GM19351 (cell line): ENCODE data around the gene KRTAP10-10.
"Not testable (repeated sequence)": the region's sequence is repeated elsewhere in the genome, so short reads cannot be mapped to it uniquely, and the experiment has no call there.

ENCODE experiments used
- ATAC-seq: cut with Tn5 transposase; IDR thresholded peaks from one replicate; pipeline ENCODE4 v1.9.1; 2021; ENCODE audit warnings: mild to moderate bottlenecking, moderate library complexity; ENCODE audit not compliant: unreplicated experiment

Gene KRTAP10-10

DNA sequence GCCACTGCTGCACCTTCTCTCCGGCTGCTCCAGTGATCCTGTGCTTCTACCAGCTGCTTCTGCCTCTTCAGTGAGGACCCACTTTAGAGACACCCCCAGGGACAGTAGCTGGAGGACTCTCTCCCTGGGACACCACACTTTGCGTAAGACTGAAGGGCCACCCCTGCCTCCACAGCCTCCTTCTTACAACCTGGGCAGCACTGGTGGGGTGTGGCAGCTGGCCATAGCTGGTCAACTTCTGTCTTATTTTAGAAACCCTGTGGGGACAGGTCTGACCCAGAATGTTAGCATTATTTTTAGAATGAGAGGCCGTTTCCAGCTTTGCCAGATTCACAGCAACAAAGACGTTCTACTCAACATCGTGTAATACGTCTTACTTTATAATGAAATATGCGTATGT, 11.4 kb upstream of the KRTAP10-10 start:
- ATAC-seq = no peak

- no peak for ATAC-seq
These were observed 10.9 kb upstream of the KRTAP10-10 start for GRCh38 chr21:44626262-44626661.

DNA sequence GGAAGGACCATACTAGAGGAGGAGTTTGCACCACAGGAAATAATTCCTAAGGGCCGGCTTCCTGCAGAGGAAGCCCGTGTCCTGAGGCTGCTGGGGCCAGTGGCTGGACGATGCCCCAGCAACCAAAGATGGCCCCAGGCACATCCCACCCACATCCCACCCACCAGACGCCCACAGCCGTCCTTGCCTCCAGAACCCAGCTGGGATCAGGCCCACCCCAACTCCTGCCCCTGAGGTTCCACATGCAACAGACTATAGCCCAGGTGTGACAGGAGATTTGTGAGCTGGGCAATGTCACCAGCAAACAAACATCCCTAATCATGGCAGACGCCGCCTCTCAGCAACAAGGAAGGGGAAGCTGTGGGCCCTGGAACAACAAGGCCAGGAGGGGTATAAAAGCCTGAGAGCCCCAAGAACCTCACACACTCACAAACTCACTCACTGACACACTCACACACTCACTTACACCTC, 10.4 kb upstream of the KRTAP10-10 start, which contains the start of gene KRTAP10-9:
KRTAP10-9 (plus strand) TSS at position 421 of the 471 bp plus-strand sequence. CDS start 79 bp downstream, outside the sequence.
- no peak for ATAC-seq

DNA sequence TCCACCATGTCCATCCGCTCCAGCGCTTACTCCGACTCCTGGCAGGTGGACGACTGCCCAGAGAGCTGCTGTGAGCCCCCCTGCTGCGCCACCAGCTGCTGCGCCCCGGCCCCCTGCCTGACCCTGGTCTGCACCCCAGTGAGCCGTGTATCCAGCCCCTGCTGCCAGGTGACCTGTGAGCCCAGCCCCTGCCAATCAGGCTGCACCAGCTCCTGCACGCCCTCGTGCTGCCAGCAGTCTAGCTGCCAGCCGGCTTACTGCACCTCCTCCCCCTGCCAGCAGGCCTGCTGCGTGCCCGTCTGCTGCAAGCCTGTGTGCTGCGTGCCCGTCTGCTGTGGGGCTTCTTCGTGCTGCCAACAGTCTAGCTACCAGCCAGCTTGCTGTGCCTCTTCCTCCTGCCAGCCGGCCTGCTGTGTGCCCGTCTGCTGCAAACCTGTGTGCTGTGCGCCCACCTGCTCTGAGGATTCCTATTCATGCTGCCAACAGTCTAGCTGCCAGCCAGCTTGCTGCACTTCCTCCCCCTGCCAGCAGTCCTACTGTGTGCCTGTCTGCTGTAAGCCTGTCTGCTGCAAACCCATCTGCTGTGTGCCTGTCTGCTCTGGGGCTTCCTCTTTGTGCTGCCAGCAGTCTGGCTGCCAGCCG, 9.9 kb upstream of the KRTAP10-10 start:
- ATAC-seq = not testable (repeated sequence)

DNA sequence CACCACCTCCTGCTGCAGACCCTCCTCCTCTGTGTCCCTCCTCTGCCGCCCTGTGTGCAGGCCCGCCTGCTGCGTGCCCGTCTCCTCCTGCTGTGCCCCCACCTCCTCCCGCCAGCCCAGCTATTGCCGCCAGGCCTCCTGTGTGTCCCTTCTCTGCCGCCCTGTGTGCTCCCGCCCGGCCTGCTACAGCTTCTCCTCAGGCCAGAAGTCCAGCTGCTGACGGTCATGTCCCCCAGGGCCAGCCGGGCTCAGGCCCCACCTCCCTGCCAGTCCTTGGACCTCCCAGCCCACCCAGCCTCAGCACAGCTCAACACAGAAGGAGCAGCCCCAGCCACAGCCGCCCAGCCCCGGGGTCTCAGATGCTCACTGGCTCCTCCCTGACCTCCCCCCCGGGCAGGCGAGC, 9.3 kb upstream of the KRTAP10-10 start:
- not testable (repeated sequence) for ATAC-seq

DNA sequence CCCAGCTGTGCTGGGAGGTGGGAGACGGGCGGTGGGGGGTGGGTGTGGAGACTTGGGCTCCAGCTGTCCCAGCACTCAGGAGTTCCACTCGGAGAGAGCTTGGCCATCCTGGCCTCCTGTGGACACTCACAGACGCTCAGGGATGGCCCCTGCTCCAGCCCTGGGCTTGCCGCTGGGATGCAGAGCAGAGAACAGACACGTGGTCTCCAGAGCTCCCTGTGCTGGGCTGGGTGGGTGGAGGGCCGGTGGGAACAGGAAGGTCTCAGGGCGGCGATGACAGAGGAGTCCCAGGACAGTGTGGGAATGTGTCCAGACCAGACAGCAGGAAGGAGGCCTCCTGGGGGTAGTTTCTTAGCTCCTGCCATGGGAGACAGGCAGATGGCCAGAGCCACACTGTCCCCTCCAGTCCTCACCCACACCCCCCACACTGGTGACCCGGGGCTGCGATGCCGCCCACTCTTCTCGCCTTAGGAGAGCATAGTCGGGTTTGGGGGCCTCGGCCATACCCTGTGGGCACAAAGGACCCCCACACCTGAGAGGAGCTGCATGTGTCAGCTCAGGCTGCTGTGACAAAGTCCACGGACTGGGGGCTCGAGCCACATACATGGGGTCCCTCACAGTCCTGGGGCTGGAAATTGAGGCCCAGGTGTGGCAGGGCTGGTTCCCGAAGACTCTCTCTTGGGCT, 8.3 kb upstream of the KRTAP10-10 start:
- no peak for ATAC-seq

DNA sequence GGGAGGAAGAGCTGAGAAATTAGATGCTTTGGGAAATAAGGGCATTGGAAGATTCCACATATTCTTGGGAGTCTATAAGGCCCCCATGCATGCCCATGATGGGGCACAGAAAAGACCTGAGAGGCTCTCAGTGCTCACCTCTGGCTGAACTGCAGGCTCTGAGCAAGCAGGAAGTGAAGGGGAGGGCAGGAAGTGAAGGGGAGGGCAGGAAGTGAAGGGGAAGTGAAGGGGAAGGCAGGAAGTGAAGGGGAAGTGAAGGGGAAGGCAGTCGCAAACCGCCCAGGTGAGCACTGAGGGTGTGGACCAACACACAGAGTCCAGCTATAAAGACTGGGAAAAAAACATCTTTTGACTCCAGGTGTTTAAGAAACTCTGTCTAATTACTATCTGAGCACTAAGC, 6.7 kb upstream of the KRTAP10-10 start:
- ATAC-seq = no peak

GRCh38 chr21:44632067-44632466, 5.1 kb upstream of the KRTAP10-10 start:
- no peak for ATAC-seq

- ATAC-seq = no peak
These were observed 743 bp upstream of the KRTAP10-10 start for GRCh38 chr21:44636209-44637017.

GRCh38 chr21:44637851-44638348, 744 bp downstream of the KRTAP10-10 start:
- not testable (repeated sequence) for ATAC-seq

DNA sequence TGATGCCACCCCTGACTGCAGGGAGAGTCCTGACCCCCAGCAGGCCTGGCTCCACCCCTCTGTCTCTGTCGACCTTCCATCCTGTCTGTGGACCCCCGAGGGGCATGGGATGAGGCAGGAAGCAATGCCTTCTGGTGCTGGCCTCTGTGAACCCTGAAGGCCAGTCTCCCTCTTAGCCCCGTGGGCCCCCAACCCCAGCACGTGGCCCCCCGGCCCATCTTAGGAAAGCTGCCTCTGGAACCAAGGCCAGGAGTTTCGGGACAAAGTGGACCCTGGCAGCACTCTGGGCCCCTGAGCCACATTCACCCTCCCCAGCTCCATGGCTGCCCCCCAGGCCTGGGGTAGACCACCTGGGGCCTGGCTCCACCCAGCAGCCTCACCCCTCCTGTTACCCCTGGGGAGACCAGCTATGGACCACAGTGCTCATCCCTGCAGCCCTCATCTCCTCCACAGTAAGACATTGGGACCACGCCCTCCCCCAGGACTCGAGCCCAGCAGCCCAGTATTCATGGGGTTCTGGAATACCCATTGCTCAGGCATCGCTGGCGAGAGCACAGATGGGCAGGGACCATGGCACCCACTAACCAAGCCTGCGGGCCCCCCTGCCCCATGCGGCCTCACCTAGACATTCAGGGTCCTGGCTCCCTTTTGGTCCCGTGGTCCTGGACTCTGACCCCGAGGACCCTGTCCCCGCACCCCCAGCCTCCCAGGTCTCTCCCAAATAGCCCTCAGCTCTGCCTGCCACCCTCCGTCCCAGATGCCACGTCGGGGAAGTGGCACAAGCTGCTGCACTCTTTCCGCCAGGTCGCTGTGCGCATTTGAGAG, 1.6 kb downstream of the KRTAP10-10 start:
- ATAC-seq = not testable (repeated sequence)

GRCh38 chr21:44639331-44639655, 2.1 kb downstream of the KRTAP10-10 start:
- no peak for ATAC-seq

GRCh38 chr21:44640761-44641160, 3.6 kb downstream of the KRTAP10-10 start:
- ATAC-seq = no peak

GRCh38 chr21:44643741-44644310, 6.7 kb downstream of the KRTAP10-10 start:
- no peak for ATAC-seq

DNA sequence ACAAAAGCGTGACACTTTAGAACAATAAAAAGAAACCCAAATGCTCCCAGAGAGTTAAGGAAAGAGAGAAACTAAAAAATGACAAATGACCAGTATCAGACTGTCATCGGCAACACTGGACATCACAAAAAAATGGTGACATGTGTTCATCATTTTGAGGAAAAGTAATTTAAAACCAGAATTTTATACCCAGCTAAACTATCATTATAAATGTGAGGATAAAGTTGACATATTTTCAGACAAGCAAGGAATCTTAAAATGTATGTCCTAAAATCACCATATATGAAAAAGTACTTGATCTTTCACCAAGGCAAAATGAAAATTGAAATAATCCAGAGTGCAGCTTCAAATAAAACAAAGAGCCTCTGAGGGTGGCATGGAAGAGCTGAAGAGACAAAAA, 7.7 kb downstream of the KRTAP10-10 start:
- ATAC-seq = no peak

DNA sequence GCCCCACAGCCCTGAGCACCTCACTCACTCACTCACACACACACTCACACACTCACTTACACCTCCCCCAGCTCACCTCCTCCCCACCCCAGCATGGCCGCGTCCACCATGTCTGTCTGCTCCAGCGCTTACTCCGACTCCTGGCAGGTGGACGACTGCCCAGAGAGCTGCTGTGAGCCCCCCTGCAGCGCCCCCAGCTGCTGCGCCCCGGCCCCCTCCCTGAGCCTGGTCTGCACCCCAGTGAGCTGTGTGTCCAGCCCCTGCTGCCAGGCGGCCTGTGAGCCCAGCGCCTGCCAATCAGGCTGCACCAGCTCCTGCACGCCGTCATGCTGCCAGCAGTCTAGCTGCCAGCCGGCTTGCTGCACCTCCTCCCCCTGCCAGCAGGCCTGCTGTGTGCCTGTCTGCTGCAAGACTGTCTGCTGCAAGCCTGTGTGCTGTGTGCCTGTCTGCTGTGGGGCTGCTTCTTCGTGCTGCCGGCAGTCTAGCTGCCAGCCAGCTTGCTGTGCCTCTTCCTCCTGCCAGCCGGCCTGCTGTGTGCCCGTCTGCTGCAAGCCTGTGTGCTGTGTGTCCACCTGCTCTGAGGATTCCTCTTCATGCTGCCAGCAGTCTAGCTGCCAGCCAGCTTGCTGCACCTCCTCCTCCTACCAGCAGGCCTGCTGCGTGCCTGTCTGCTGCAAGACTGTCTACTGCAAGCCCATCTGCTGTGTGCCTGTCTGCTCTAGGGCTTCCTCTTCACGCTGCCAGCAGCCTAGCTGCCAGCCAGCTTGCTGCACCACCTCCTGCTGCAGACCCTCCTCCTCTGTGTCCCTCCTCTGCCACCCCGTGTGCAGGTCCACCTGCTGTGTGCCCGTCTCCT, 9.4 kb downstream of the KRTAP10-10 start, which contains the start of gene KRTAP10-11:
KRTAP10-11 (plus strand) TSS at position 49 of the 856 bp plus-strand sequence; CDS start at position 94, 45 bp downstream.
- ATAC-seq = not testable (repeated sequence)

DNA sequence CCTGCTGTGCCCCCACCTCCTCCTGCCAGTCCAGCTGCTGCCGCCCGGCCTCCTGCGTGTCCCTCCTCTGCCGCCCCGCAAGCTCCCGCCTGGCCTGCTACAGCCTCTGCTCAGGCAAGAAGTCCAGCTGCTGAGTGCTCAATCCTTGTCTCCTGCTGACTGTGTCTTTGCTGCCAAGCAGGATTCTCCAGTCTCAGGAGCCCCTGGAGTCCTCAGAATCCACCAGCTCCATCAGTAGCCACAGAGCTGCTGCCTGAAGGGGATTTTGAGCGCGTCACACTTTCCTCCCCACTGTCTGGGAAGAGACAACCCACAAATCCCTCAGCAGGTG, 10.0 kb downstream of the KRTAP10-10 start:
- ATAC-seq = no peak

DNA sequence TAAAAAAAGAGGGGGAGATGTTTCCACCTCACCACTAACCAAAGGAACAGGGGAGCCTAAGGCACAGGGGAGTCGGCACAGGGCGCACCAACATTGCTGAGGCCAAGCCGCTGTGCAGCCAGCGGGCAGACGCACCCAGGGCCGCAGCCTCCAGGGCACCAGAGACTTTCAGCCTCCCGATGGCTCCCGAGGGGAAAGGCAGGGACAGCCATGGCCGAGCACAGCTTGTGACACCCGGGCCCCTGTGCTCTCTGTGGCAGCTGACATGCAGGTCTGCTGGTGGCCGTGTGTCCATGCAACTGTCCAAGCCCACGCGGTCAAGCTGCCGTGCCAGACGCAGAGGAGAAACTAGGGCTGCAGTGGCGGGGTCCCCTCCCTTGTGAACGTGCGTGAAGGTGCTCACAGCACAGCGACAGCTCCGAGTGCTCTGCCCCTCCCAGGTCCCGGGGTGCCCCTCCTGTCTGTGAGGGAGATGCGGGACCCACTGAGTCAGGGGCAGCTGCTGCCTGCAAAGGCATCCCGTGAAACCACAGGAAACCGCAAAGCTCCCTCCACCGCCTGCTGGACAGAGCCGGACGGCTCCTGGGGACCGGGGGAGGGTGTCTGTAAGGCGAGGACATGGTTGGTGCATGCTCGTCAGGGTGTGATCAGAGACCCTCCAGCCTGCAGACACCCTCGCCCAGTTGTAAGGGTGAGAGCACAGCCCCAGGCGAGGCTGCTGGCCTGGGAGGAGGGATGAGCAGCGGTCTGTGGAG, 11.6 kb downstream of the KRTAP10-10 start:
- ATAC-seq = no peak
